SK-N-SH (cell line): Measurements from ENCODE around the gene LRRN1. TPM values are rescaled to one million over a fixed set of nuclear protein-coding genes. Genes with fewer than 3 reads are reported as not detected.

Experiments used
- CTCF ChIA-PET: fragments of 300-600, 350-600 bp; formaldehyde crosslinking; extraction: SDS; loops from one replicate; lab custom pipeline; 2021; lab: Yijun Ruan, JAX
- POLR2A ChIA-PET: fragments of 350-600 bp; sonication (Branson Sonifier 250); formaldehyde crosslinking; extraction: SDS; loops from one replicate; lab custom pipeline; 2020; ENCODE audit warnings: antibody characterized with exemption, inconsistent platforms; lab: Yijun Ruan, JAX
- DNase-seq: peaks from one replicate; pipeline ENCODE4 v3.0.0; 2012
- H2AFZ ChIP-seq: fragments of 200-600 bp; sonication (generic); 2 replicates; pipeline ENCODE4 v1.8.1; 2016; ENCODE audit warnings: antibody characterized with exemption, mild to moderate bottlenecking, low read depth
- H3F3A ChIP-seq: fragments of 200-600 bp; sonication (generic); replicated peaks from 2 replicates; pipeline ENCODE3; 2016; ENCODE audit warnings: antibody characterized with exemption, mild to moderate bottlenecking; ENCODE audit not compliant: insufficient read depth
- H3K27ac ChIP-seq, 2 experiments: fragments of 200-500 bp in 1 of 2; fragments of 200-600 bp in 1 of 2; sonication (Bioruptor generic) in 1 of 2; sonication (generic), shearing (Covaris generic) in 1 of 2; 2 replicates each; pipeline versions ENCODE4 v1.5.1 to v1.6.1; 2014 to 2016; ENCODE audit warnings: low read depth in 2 of 2, inconsistent platforms in 1 of 2, low read length in 1 of 2, mild to moderate bottlenecking in 1 of 2, mixed read lengths in 1 of 2
- H3K27me3 ChIP-seq: fragments of 200-600 bp; sonication (generic), shearing (Covaris generic); 2 replicates; pipeline ENCODE4 v1.6.1; 2016; ENCODE audit warnings: mixed run types; ENCODE audit not compliant: insufficient read depth
- H3K36me3 ChIP-seq, 2 experiments: fragments of 200-500 bp in 1 of 2; fragments of 200-600 bp in 1 of 2; sonication (Bioruptor generic) in 1 of 2; sonication (generic) in 1 of 2; replicated peaks in 1 of 2; 2 replicates each; pipeline versions ENCODE3 to v1.5.1; 2014 to 2016; ENCODE audit warnings: low read length in 1 of 2, mild to moderate bottlenecking in 1 of 2; ENCODE audit not compliant: insufficient read depth in 2 of 2, control insufficient read depth in 1 of 2
- H3K4me1 ChIP-seq, 2 experiments: fragments of 200-500 bp in 1 of 2; fragments of 200-600 bp in 1 of 2; sonication (Bioruptor generic) in 1 of 2; sonication (generic), shearing (Covaris generic) in 1 of 2; 2 replicates each; pipeline versions ENCODE4 v1.5.1 to v1.6.1; 2014 to 2016; ENCODE audit warnings: low read depth in 1 of 2, low read length in 1 of 2, mixed run types in 1 of 2; ENCODE audit not compliant: insufficient read depth in 2 of 2, control insufficient read depth in 1 of 2
- H3K4me2 ChIP-seq: fragments of 200-600 bp; sonication (generic), shearing (Covaris generic); 2 replicates; pipeline ENCODE4 v1.6.1; 2017; ENCODE audit warnings: mixed run types
- H3K4me3 ChIP-seq, 2 experiments: fragments of 200-500 bp in 1 of 2; fragments of 200-600 bp in 1 of 2; sonication (Bioruptor generic) in 1 of 2; sonication (generic), shearing (Covaris generic) in 1 of 2; 2 replicates each; pipeline versions ENCODE4 v1.5.1 to v1.8.1; 2014 to 2016; ENCODE audit warnings: low read depth in 2 of 2, inconsistent platforms in 1 of 2, low read length in 1 of 2, mild to moderate bottlenecking in 1 of 2, mixed read lengths in 1 of 2, moderate library complexity in 1 of 2
- H3K79me2 ChIP-seq: fragments of 200-600 bp; sonication (generic); 2 replicates; pipeline ENCODE4 v1.8.1; 2017; ENCODE audit warnings: mild to moderate bottlenecking; ENCODE audit not compliant: insufficient read depth
- H3K9ac ChIP-seq: fragments of 200-600 bp; sonication (generic); 2 replicates; pipeline ENCODE4 v1.6.1; 2017; ENCODE audit warnings: mixed run types
- H3K9me2 ChIP-seq: fragments of 200-600 bp; sonication (generic); 2 replicates; pipeline ENCODE4 v1.6.1; 2017; ENCODE audit warnings: mixed run types
- H3K9me3 ChIP-seq: fragments of 200-600 bp; sonication (generic); 2 replicates; pipeline ENCODE4 v1.6.1; 2017; ENCODE audit warnings: mixed run types, mild to moderate bottlenecking, moderate library complexity
- H4K20me1 ChIP-seq: fragments of 200-600 bp; sonication (generic); 2 replicates; pipeline ENCODE4 v1.6.1; 2017; ENCODE audit warnings: mild to moderate bottlenecking, mixed run types; ENCODE audit not compliant: insufficient read depth
- CHD2 ChIP-seq: fragments of 150-350 bp; IDR thresholded peaks from 2 replicates; pipeline ENCODE4 v1.6.1; 2018; ENCODE audit warnings: low read length; ENCODE audit not compliant: partially characterized antibody
- EP300 ChIP-seq, 2 experiments: IDR thresholded peaks; 2 replicates each; pipeline versions ENCODE4 v1.4.0 to v1.6.1; 2012; ENCODE audit warnings: borderline replicate concordance in 1 of 2, low read depth in 1 of 2, low read length in 1 of 2
- EZH2phosphoT487 ChIP-seq: fragments of 200-600 bp; sonication (generic); IDR thresholded peaks from 2 replicates; pipeline ENCODE4 v1.6.1; 2017; ENCODE audit warnings: low read depth, mixed run types, mild to moderate bottlenecking, antibody characterized with exemption, moderate library complexity, borderline replicate concordance
- FOSL2 ChIP-seq: IDR thresholded peaks from 2 replicates; pipeline ENCODE4 v1.4.0; 2012; ENCODE audit warnings: low read depth, mild to moderate bottlenecking, moderate library complexity, borderline replicate concordance
- FOXM1 ChIP-seq: IDR thresholded peaks from 2 replicates; pipeline ENCODE4 v1.4.0; 2012; ENCODE audit warnings: low read depth, mild to moderate bottlenecking
- GABPA ChIP-seq: IDR thresholded peaks from 2 replicates; pipeline ENCODE4 v1.4.0; 2012; ENCODE audit warnings: low read depth, mild to moderate bottlenecking
- GATA2 ChIP-seq: sonication (generic); formaldehyde crosslinking; IDR thresholded peaks from 2 replicates; pipeline ENCODE4 v1.5.0; 2020; ENCODE audit warnings: mild to moderate bottlenecking, missing genetic modification reagents
- JUND ChIP-seq: IDR thresholded peaks from 2 replicates; pipeline ENCODE4 v1.4.0; 2012
- MAX ChIP-seq: IDR thresholded peaks from 2 replicates; pipeline ENCODE4 v1.4.0; 2012; ENCODE audit warnings: low read depth
- NRF1 ChIP-seq: IDR thresholded peaks from 2 replicates; pipeline ENCODE4 v1.6.1; 2012; ENCODE audit warnings: low read depth, mild to moderate bottlenecking, low read length
- POLR2AphosphoS5 ChIP-seq: IDR thresholded peaks from 2 replicates; pipeline ENCODE4 v1.6.1; 2012; ENCODE audit warnings: low read depth, low read length
- RAD21 ChIP-seq: IDR thresholded peaks from 2 replicates; pipeline ENCODE4 v1.6.1; 2012; ENCODE audit warnings: mild to moderate bottlenecking, low read length
- RCOR1 ChIP-seq: fragments of 150-350 bp; IDR thresholded peaks from 2 replicates; pipeline ENCODE4 v1.6.1; 2017; ENCODE audit warnings: antibody characterized with exemption, low read length
- RFX5 ChIP-seq: IDR thresholded peaks from 2 replicates; pipeline ENCODE4 v1.6.1; 2012; ENCODE audit warnings: mild to moderate bottlenecking, improper control_type of control experiment, low read length
- SMC3 ChIP-seq: IDR thresholded peaks from 2 replicates; pipeline ENCODE4 v1.6.1; 2012; ENCODE audit warnings: low read depth, low read length, improper control_type of control experiment
- USF2 ChIP-seq: fragments of 150-350 bp; IDR thresholded peaks from 2 replicates; pipeline ENCODE4 v1.6.1; 2017; ENCODE audit warnings: antibody characterized with exemption, low read length, low read depth, borderline replicate concordance
- WGBS: methylation state at CpG from one replicate; pipeline ENCODE4 v1.1.6; 2017; ENCODE audit warnings: low lambda C conversion rate; 5-methylcytosine and 5-hydroxymethylcytosine counted together
- polyA plus RNA-seq, 3 experiments: library from polyadenylated mRNA; depleted of rRNA; stranded (reverse); fragments of >200 nt; gene quantifications; 2 replicates each; pipeline ENCODE4 v1.2.3, GENCODE V29; 2012

Gene LRRN1
- polyA plus RNA-seq, 1 of the 3 experiments (the other 2 are of a cell fraction), result 0.03 TPM

GRCh38 chr3:3782457-3782856 lies 16.8 kb upstream of the LRRN1 start:
- Histone ChIP-seq H2AFZ (no peak overlapping the region), H3K79me2 (no peaks in the 10 kb centered on the region), H3K36me3 (no peaks in the 10 kb centered on the region), H4K20me1 (no peaks in the 10 kb centered on the region), H3K27ac (peak overlapping the region in 1 of 2 experiments; percentile 97; a peak in 1 of 4 replicates), H3K9me3 (no peaks in the 10 kb centered on the region), H3K27me3 (no peaks in the 10 kb centered on the region), H3K4me1 (peaks cover 0 to 15% of the 10 kb centered on the region in 2 experiments; a peak in 2 of 4 replicates), H3K4me3 (no peak overlapping the region), H3K9me2 (no peaks in the 10 kb centered on the region), H3K4me2 (no peak overlapping the region), H3K9ac (no peak overlapping the region), H3F3A (no peaks in the 10 kb centered on the region)
- TF ChIP-seq CHD2 (no peak), EZH2phosphoT487 (no peak), MAX (no peak), FOXM1 (no peak), JUND (no peak), GABPA (no peak), GATA2 (CRISPR knock-in tag) (no peak)
- 20% methylated on average over 7 of the region's 7 CpGs for WGBS
- POLR2A ChIA-PET, result no interaction called here
- no peak for DNase-seq
- CTCF ChIA-PET, result no interaction called here

- H3K79me2 ChIP-seq, result no peaks in the 10 kb centered on the region
- peak overlapping the region in 1 of 2 experiments; percentile 97; a peak in 2 of 4 replicates for H3K27ac ChIP-seq
- H3K4me1 ChIP-seq, result peaks cover 0 to 15% of the 10 kb centered on the region in 2 experiments; a peak in 2 of 4 replicates
- no peaks in the 10 kb centered on the region for H3F3A ChIP-seq
- no peaks in the 10 kb centered on the region for H3K9me3 ChIP-seq
- CTCF ChIA-PET, result no interaction called here
- no peak overlapping the region for H2AFZ ChIP-seq
- H4K20me1 ChIP-seq, result no peaks in the 10 kb centered on the region
- POLR2A ChIA-PET, result no interaction called here
- H3K36me3 ChIP-seq, result no peaks in the 10 kb centered on the region
- H3K9me2 ChIP-seq, result no peaks in the 10 kb centered on the region
- peak; percentile 61 for DNase-seq
- no peak for TF ChIP-seq POLR2AphosphoS5
- TF ChIP-seq FOSL2, result no peak
- TF ChIP-seq FOXM1, result no peak
- no peak for TF ChIP-seq NRF1
- TF ChIP-seq EP300 (IDR thresholded peaks at IDR 0.05; ENCODE audit: borderline replicate concordance in 1 of 2, low read depth in 1 of 2, low read length in 1 of 2), result peak in 1 of 2 experiments; percentile 52; a peak in 1 of 4 replicates
- 0 out of 2 replicates have a peak, but pooled peaks have one; percentile 12 for TF ChIP-seq RAD21
- no peak for TF ChIP-seq RFX5
- peak; percentile 42 for TF ChIP-seq CHD2
- no peak for TF ChIP-seq SMC3
- peak; percentile 8 for TF ChIP-seq GATA2 (CRISPR knock-in tag)
- TF ChIP-seq RCOR1, result peak; percentile 45
- TF ChIP-seq USF2, result no peak
- no peak for TF ChIP-seq MAX
- TF ChIP-seq, all 33 proteins: peak for 5
- 9% methylated on average over 4 of the region's 4 CpGs for WGBS
- Histone ChIP-seq H3K9ac (no peak overlapping the region), H3K27me3 (no peaks in the 10 kb centered on the region), H3K4me3 (no peak overlapping the region; a peak in 1 of 4 replicates), H3K4me2 (no peak overlapping the region)
Measured at GRCh38 chr3:3783210-3783609, 16.0 kb upstream of the LRRN1 start.
